ENCODE results near the gene ANKH. TPM values are rescaled to one million over a fixed set of nuclear protein-coding genes. Genes with fewer than 3 reads are reported as not detected.
"Not testable (repeated sequence)": the region's sequence is repeated elsewhere in the genome, so short reads cannot be mapped to it uniquely, and the experiment has no call there.

ANKH gene
- total RNA-seq, 1 experiment from 2014 or later, result 65.2 TPM

- intact Hi-C loops (cut with micrococcal nuclease), result no loop called here
These were observed 69.0 kb downstream of the ANKH start for GRCh38 chr5:14802541-14802940.

GRCh38 chr5:14801792-14802191 is 69.8 kb downstream of the ANKH start:
- H3K79me2 ChIP-seq (ENCODE audit: insufficient read depth, low read length), result no peaks in the 10 kb centered on the region
- no peak overlapping the region for H3K4me3 ChIP-seq (replicated peaks in 1 of 2; ENCODE audit: low read depth in 1 of 2, low read length in 2 of 2)
- no peaks in the 10 kb centered on the region for H3K9me2 ChIP-seq (ENCODE audit: insufficient read depth)
- no peak for TF ChIP-seq EZH2phosphoT487 (IDR thresholded peaks at IDR 0.05; ENCODE audit: borderline replicate concordance)
- TF ChIP-seq SIN3A (IDR thresholded peaks at IDR 0.05; ENCODE audit: low read depth), result no peak
- no peak for TF ChIP-seq YY1 (IDR thresholded peaks at IDR 0.05; ENCODE audit: extremely low read depth, insufficient replicate concordance, low read depth, low read length)
- no peak for TF ChIP-seq MAX (IDR thresholded peaks at IDR 0.05)
- TF ChIP-seq POLR2A (IDR thresholded peaks at IDR 0.05; ENCODE audit: borderline replicate concordance, extremely low read depth, insufficient read depth, insufficient read length), result no peak
- TF ChIP-seq RAD21 (IDR thresholded peaks at IDR 0.05; ENCODE audit: low read depth), result no peak
- POLR2A ChIA-PET, result no interaction called here
- DNase-seq (ENCODE audit: low read depth, low spot score), result no peak
- no peaks in the 10 kb centered on the region for H3K9me3 ChIP-seq (ENCODE audit: control insufficient read depth in 1 of 2, insufficient read depth in 1 of 2, low read depth in 1 of 2, low read length in 2 of 2)
- H3K27me3 ChIP-seq (ENCODE audit: insufficient read depth, low read length), result no peaks in the 10 kb centered on the region
- H4K20me1 ChIP-seq (ENCODE audit: insufficient read depth), result no peaks in the 10 kb centered on the region
- H3K4me1 ChIP-seq (ENCODE audit: control insufficient read depth in 1 of 2, insufficient read depth in 2 of 2, low read length in 2 of 2), result peaks cover 0 to 2% of the 10 kb centered on the region in 2 experiments; a peak in 1 of 4 replicates
- H3K9ac ChIP-seq (ENCODE audit: low read length), result no peak overlapping the region
- H2AFZ ChIP-seq (ENCODE audit: low read depth, low read length, poor library complexity, severe bottlenecking), result no peak overlapping the region
- H3K36me3 ChIP-seq (ENCODE audit: control insufficient read depth in 1 of 2, insufficient read depth in 2 of 2, low read length in 2 of 2), result no peaks in the 10 kb centered on the region
- CTCF ChIA-PET, result no interaction called here
- intact Hi-C loops (cut with micrococcal nuclease), result no loop called here
- RAD21 ChIA-PET (ENCODE audit: low non-redundant PET in 1 of 2, low total read pairs in 2 of 2, uncharacterized antibody in 2 of 2, unreplicated experiment in 2 of 2), result no interaction called here
- no TSS peak for BruUV-seq (replicated peaks)
- H3K4me2 ChIP-seq (ENCODE audit: low read length), result no peak overlapping the region
- H3K27ac ChIP-seq (ENCODE audit: low read depth, low read length), result no peak overlapping the region
- ATAC-seq, result no peak

More at GRCh38 chr5:14802541-14802940, 69.0 kb downstream of the ANKH start:
- no TSS peak for BruUV-seq (replicated peaks)
- no peak for ATAC-seq
- ChIA-PET RAD21 (ENCODE audit: low non-redundant PET in 1 of 2, low total read pairs in 2 of 2, uncharacterized antibody in 2 of 2, unreplicated experiment in 2 of 2) (no interaction called here), POLR2A (no interaction called here), CTCF (no interaction called here)
- Histone ChIP-seq H3K79me2 (ENCODE audit: insufficient read depth, low read length) (no peaks in the 10 kb centered on the region), H3K4me3 (replicated peaks in 1 of 2; ENCODE audit: low read depth in 1 of 2, low read length in 2 of 2) (no peak overlapping the region), H2AFZ (ENCODE audit: low read depth, low read length, poor library complexity, severe bottlenecking) (no peak overlapping the region), H3K36me3 (ENCODE audit: control insufficient read depth in 1 of 2, insufficient read depth in 2 of 2, low read length in 2 of 2) (no peaks in the 10 kb centered on the region), H4K20me1 (ENCODE audit: insufficient read depth) (no peaks in the 10 kb centered on the region), H3K27ac (ENCODE audit: low read depth, low read length) (no peak overlapping the region), H3K9ac (ENCODE audit: low read length) (no peak overlapping the region), H3K4me2 (ENCODE audit: low read length) (no peak overlapping the region), H3K4me1 (ENCODE audit: control insufficient read depth in 1 of 2, insufficient read depth in 2 of 2, low read length in 2 of 2) (peaks cover 2 to 4% of the 10 kb centered on the region in 2 experiments; a peak in 3 of 4 replicates), H3K9me2 (ENCODE audit: insufficient read depth) (no peaks in the 10 kb centered on the region), H3K9me3 (ENCODE audit: control insufficient read depth in 1 of 2, insufficient read depth in 1 of 2, low read depth in 1 of 2, low read length in 2 of 2) (no peaks in the 10 kb centered on the region), H3K27me3 (ENCODE audit: insufficient read depth, low read length) (no peaks in the 10 kb centered on the region)
- DNase-seq (ENCODE audit: low read depth, low spot score), result no peak
- TF ChIP-seq ZFX (IDR thresholded peaks at IDR 0.05) (no peak), FOSL1 (IDR thresholded peaks at IDR 0.05; ENCODE audit: low read depth) (no peak), SIN3A (IDR thresholded peaks at IDR 0.05; ENCODE audit: low read depth) (no peak), EZH2 (IDR thresholded peaks at IDR 0.05) (no peak), RAD21 (IDR thresholded peaks at IDR 0.05; ENCODE audit: low read depth) (no peak), EZH2phosphoT487 (IDR thresholded peaks at IDR 0.05; ENCODE audit: borderline replicate concordance) (no peak)

- H4K20me1 ChIP-seq (ENCODE audit: insufficient read depth); H3K9ac ChIP-seq (ENCODE audit: low read length); BruUV-seq (replicated peaks); H3K27me3 ChIP-seq (ENCODE audit: insufficient read depth, low read length); H3K79me2 ChIP-seq (ENCODE audit: insufficient read depth, low read length); RAD21 ChIA-PET (ENCODE audit: low non-redundant PET in 1 of 2, low total read pairs in 2 of 2, uncharacterized antibody in 2 of 2, unreplicated experiment in 2 of 2); H3K4me1 ChIP-seq (ENCODE audit: control insufficient read depth in 1 of 2, insufficient read depth in 2 of 2, low read length in 2 of 2); H3K4me2 ChIP-seq (ENCODE audit: low read length); ATAC-seq; DNase-seq (ENCODE audit: low read depth, low spot score); H2AFZ ChIP-seq (ENCODE audit: low read depth, low read length, poor library complexity, severe bottlenecking); H3K9me3 ChIP-seq (ENCODE audit: control insufficient read depth in 1 of 2, insufficient read depth in 1 of 2, low read depth in 1 of 2, low read length in 2 of 2); H3K27ac ChIP-seq (ENCODE audit: low read depth, low read length); H3K9me2 ChIP-seq (ENCODE audit: insufficient read depth); H3K4me3 ChIP-seq (replicated peaks in 1 of 2; ENCODE audit: low read depth in 1 of 2, low read length in 2 of 2); H3K36me3 ChIP-seq (ENCODE audit: control insufficient read depth in 1 of 2, insufficient read depth in 2 of 2, low read length in 2 of 2); POLR2A ChIA-PET; CTCF ChIA-PET; intact Hi-C loops (cut with micrococcal nuclease): not testable (repeated sequence)
These were observed 74.2 kb downstream of the ANKH start for GRCh38 chr5:14797385-14797784.
